ENCODE data around the gene ZNF296.
A peak's percentile ranks its signal among the peaks of the same experiment; 100 is the strongest.

The ZNF296 gene

GRCh38 chr19:45082170-45082569 lies 5.9 kb upstream of the ZNF296 start:
- DNase-seq (ENCODE audit: low read depth): no peak

GRCh38 chr19:45079911-45080370 lies 3.7 kb upstream of the ZNF296 start:
- no peak for DNase-seq (ENCODE audit: low read depth)

- peak; percentile 58 for DNase-seq (ENCODE audit: low read depth)
These were observed 3.0 kb upstream of the ZNF296 start, which contains the start of gene GEMIN7 for GRCh38 chr19:45079063-45079910. Gene GEMIN7, plus strand, starts transcription at chr19:45079260. Its CDS starts 10,855 bp downstream, at chr19:45090115.

- no peak for DNase-seq (ENCODE audit: low read depth)
These were observed 2.2 kb upstream of the ZNF296 start for GRCh38 chr19:45078390-45079062.

- no peak for DNase-seq (ENCODE audit: low read depth)
These were observed 813 bp upstream of the ZNF296 start for GRCh38 chr19:45076851-45077730.

- peak; percentile 11 for DNase-seq (ENCODE audit: low read depth)
These were observed 813 bp downstream of the ZNF296 start for GRCh38 chr19:45075301-45076028.

- DNase-seq (ENCODE audit: low read depth): no peak
These were observed 1.5 kb downstream of the ZNF296 start for GRCh38 chr19:45074744-45075300.

- DNase-seq (ENCODE audit: low read depth): no peak
These were observed 4.1 kb downstream of the ZNF296 start for GRCh38 chr19:45071969-45072790.

- no peak for DNase-seq (ENCODE audit: low read depth)
These were observed 4.7 kb downstream of the ZNF296 start for GRCh38 chr19:45071545-45071938.

- DNase-seq (ENCODE audit: low read depth): no peak
These were observed 5.3 kb downstream of the ZNF296 start for GRCh38 chr19:45070861-45071544.

GRCh38 chr19:45070214-45070613 lies 6.1 kb downstream of the ZNF296 start:
- no peak for DNase-seq (ENCODE audit: low read depth)

- DNase-seq (ENCODE audit: low read depth): peak; percentile 65
These were observed 7.2 kb downstream of the ZNF296 start for GRCh38 chr19:45069056-45069455.

GRCh38 chr19:45068041-45068440 lies 8.2 kb downstream of the ZNF296 start:
- no peak for DNase-seq (ENCODE audit: low read depth)

- DNase-seq (ENCODE audit: low read depth): no peak
These were observed 9.2 kb downstream of the ZNF296 start for GRCh38 chr19:45066921-45067661.

GRCh38 chr19:45063851-45064801 lies 12.2 kb downstream of the ZNF296 start:
- no peak for DNase-seq (ENCODE audit: low read depth)

- no peak for DNase-seq (ENCODE audit: low read depth)
These were observed 14.3 kb downstream of the ZNF296 start for GRCh38 chr19:45061965-45062364.

- peak; percentile 77 for DNase-seq (ENCODE audit: low read depth)
These were observed 16.9 kb downstream of the ZNF296 start for GRCh38 chr19:45059258-45059965.
